WI38 (cell line): Measurements from ENCODE around the gene ANKRD52.
"Not testable (repeated sequence)": the region's sequence is repeated elsewhere in the genome, so short reads cannot be mapped to it uniquely, and the experiment has no call there.

ENCODE experiments used
- H3K4me3 ChIP-seq: 2 replicates; pipeline ENCODE4 v1.5.1; 2011; ENCODE audit warnings: low read depth, mild to moderate bottlenecking, control low read depth, low read length
- CTCF ChIP-seq: IDR thresholded peaks from 2 replicates; pipeline ENCODE4 v1.5.1; 2012; ENCODE audit warnings: low read depth, mild to moderate bottlenecking, control low read depth, low read length

The ANKRD52 gene

GRCh38 chr12:56204275-56204674 is 53.9 kb downstream of the ANKRD52 start:
- H3K4me3 ChIP-seq = no peak overlapping the region
- TF ChIP-seq CTCF = no peak

- no peak overlapping the region for H3K4me3 ChIP-seq
- TF ChIP-seq CTCF = no peak
These were observed 55.3 kb downstream of the ANKRD52 start for GRCh38 chr12:56202838-56203237.

- H3K4me3 ChIP-seq = no peak overlapping the region
- TF ChIP-seq CTCF = no peak
These were observed 55.8 kb downstream of the ANKRD52 start for GRCh38 chr12:56202366-56202765.

GRCh38 chr12:56198836-56199235 is 59.3 kb downstream of the ANKRD52 start:
- no peak for TF ChIP-seq CTCF
- H3K4me3 ChIP-seq = no peak overlapping the region

GRCh38 chr12:56197921-56198635 is 60.1 kb downstream of the ANKRD52 start:
- TF ChIP-seq CTCF = no peak

GRCh38 chr12:56196818-56197550 is 61.2 kb downstream of the ANKRD52 start:
- not testable (repeated sequence) for H3K4me3 ChIP-seq

More at GRCh38 chr12:56197921-56198635, 60.1 kb downstream of the ANKRD52 start:
- H3K4me3 ChIP-seq = no peak overlapping the region

- TF ChIP-seq CTCF = peak; percentile 61
- no peak overlapping the region for H3K4me3 ChIP-seq
These were observed 65.1 kb downstream of the ANKRD52 start for GRCh38 chr12:56193025-56193578.
